Epithelial cell of alveolus of lung (primary cell): ENCODE results near the gene LRGUK. TPM values are rescaled to one million over a fixed set of nuclear protein-coding genes. Genes with fewer than 3 reads are reported as not detected.

ENCODE experiments used
- total RNA-seq: library from RNA; depleted of rRNA; stranded (reverse); fragments of >200 nt; gene quantifications from 2 replicates; pipeline ENCODE4 v1.2.1, GENCODE V29; 2015

LRGUK gene, protein sequence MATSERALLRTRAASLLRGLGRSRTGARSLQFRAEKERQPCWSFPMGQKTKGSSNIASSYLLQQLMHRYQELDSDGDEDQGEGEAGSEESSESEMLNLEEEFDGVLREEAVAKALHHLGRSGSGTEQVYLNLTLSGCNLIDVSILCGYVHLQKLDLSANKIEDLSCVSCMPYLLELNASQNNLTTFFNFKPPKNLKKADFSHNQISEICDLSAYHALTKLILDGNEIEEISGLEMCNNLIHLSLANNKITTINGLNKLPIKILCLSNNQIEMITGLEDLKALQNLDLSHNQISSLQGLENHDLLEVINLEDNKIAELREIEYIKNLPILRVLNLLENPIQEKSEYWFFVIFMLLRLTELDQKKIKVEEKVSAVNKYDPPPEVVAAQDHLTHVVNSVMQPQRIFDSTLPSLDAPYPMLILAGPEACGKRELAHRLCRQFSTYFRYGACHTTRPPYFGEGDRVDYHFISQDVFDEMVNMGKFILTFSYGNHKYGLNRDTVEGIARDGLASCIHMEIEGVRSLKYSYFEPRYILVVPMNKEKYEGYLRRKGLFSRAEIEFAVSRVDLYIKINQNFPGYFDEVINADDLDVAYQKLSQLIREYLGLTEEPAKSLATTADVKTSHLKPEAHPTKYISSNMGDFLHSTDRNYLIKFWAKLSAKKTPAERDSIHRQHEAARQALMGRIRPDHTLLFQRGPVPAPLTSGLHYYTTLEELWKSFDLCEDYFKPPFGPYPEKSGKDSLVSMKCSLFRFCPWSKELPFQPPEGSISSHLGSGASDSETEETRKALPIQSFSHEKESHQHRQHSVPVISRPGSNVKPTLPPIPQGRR
- total RNA-seq, result under 0.01 and 0.48 TPM in 2 replicates

DNA sequence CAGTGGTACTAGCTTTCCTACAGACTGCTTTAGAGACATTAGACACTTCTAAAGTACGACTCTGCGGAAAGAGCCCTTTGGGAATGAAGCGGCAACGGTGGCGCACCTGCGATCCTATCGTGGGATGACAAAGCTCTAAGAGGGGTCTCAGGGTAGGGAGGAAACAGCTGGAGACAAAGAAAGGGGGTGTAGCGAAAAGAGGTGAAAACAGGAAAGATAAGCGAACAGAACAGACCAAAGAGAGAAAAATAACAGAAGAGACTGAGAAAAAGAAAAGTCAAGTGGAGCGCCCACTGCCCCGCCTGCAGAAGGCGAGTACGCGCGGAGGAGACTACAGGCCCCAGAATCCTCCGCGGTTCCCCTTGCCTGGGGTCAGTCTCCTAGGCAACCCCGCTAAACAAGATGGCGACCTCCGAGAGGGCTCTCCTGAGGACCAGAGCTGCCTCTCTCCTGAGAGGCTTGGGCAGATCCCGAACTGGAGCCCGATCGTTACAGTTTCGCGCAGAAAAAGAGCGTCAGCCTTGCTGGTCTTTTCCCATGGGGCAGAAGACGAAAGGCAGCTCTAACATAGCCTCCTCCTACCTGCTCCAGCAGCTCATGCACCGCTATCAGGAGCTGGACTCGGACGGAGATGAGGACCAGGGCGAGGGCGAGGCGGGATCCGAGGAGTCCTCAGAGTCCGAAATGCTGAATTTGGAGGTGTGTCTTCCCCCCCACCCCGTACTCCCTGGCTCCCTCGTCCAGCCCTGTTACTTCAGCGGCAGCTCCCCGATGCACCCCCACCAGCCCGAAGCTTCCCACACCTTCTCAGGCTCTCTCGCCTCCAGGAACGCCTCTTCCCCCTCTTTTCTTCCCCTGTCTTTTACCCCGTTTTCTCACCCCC, at the start of gene LRGUK:
Gene LRGUK, plus strand, starts transcription at position 375 of the 883 bp plus-strand sequence. Its CDS starts 28 bp downstream, at position 403.

Other genes starting within 250 kb of the LRGUK start
- gene SLC35B4, start 189.6 kb downstream of the LRGUK start, total RNA-seq, result 11.5 and 29.2 TPM in 2 replicates